ENCODE results near the gene SLC18A3. TPM values are rescaled to one million over a fixed set of nuclear protein-coding genes. Genes with fewer than 3 reads are reported as not detected.

Gene SLC18A3
- total RNA-seq, 4 donors from 2014 or later, result not detected

GRCh38 chr10:49647985-49648795 lies 38.1 kb downstream of the SLC18A3 start:
- DNase-seq (ENCODE audit: low spot score in 2 of 2), result no peak
- TF ChIP-seq POLR2A (IDR thresholded peaks at IDR 0.05), result no peak
- no peak for TF ChIP-seq CTCF (IDR thresholded peaks at IDR 0.05)
- TF ChIP-seq EP300 (IDR thresholded peaks at IDR 0.05), result no peak
- Histone ChIP-seq H3K27ac (no peak overlapping the region), H3K4me3 (no peak overlapping the region), H3K4me1 (no peaks in the 10 kb centered on the region), H3K27me3 (no peaks in the 10 kb centered on the region), H3K36me3 (no peaks in the 10 kb centered on the region), H3K9me3 (no peaks in the 10 kb centered on the region)
- WGBS, 2 donors, result 69 to 72% methylated on average over 18 of the region's 18 CpGs

- TF ChIP-seq POLR2A (IDR thresholded peaks at IDR 0.05), result no peak
- TF ChIP-seq EP300 (IDR thresholded peaks at IDR 0.05), result no peak
- no peak for TF ChIP-seq CTCF (IDR thresholded peaks at IDR 0.05)
- Histone ChIP-seq H3K4me1 (no peaks in the 10 kb centered on the region), H3K27me3 (no peaks in the 10 kb centered on the region), H3K36me3 (no peaks in the 10 kb centered on the region), H3K9me3 (no peaks in the 10 kb centered on the region), H3K27ac (no peak overlapping the region), H3K4me3 (no peak overlapping the region)
- 12 to 26% methylated on average over 7 to 17 of the region's 17 CpGs for WGBS, 2 donors
- DNase-seq (ENCODE audit: low spot score in 2 of 2), result no peak
Measured at GRCh38 chr10:49649294-49649693, 39.2 kb downstream of the SLC18A3 start.

GRCh38 chr10:49649936-49650723 lies 40.0 kb downstream of the SLC18A3 start:
- Histone ChIP-seq H3K27me3 (no peaks in the 10 kb centered on the region), H3K4me1 (no peaks in the 10 kb centered on the region), H3K27ac (no peak overlapping the region), H3K4me3 (no peak overlapping the region), H3K36me3 (no peaks in the 10 kb centered on the region), H3K9me3 (no peaks in the 10 kb centered on the region)
- TF ChIP-seq POLR2A (IDR thresholded peaks at IDR 0.05) (no peak), EP300 (IDR thresholded peaks at IDR 0.05) (no peak), CTCF (IDR thresholded peaks at IDR 0.05) (no peak)
- 47 to 65% methylated on average over 8 of the region's 8 CpGs for WGBS, 2 donors
- DNase-seq (ENCODE audit: low spot score in 2 of 2), result no peak

GRCh38 chr10:49650724-49651034 lies 40.6 kb downstream of the SLC18A3 start:
- no peaks in the 10 kb centered on the region for H3K9me3 ChIP-seq
- no peak overlapping the region for H3K4me3 ChIP-seq
- no peak for DNase-seq (ENCODE audit: low spot score in 2 of 2)
- H3K27ac ChIP-seq, result no peak overlapping the region
- no peaks in the 10 kb centered on the region for H3K27me3 ChIP-seq
- no peak for TF ChIP-seq CTCF (IDR thresholded peaks at IDR 0.05)
- 92 to 100% methylated on average over 1 of the region's 1 CpG for WGBS, 2 donors
- no peaks in the 10 kb centered on the region for H3K36me3 ChIP-seq
- no peaks in the 10 kb centered on the region for H3K4me1 ChIP-seq

Measured in tibial nerve (tissue), 4 donors.